Sigmoid colon (tissue), 4 donors: ENCODE results near the gene KIAA0232.

Experiments
- EP300 ChIP-seq, 4 donors: sonication (generic); formaldehyde crosslinking; IDR thresholded peaks; one replicate each; pipeline ENCODE4 v1.6.1; 2017; ENCODE audit warnings: antibody characterized with exemption in 4 of 4
- POLR2AphosphoS5 ChIP-seq, 4 donors: sonication (generic); formaldehyde crosslinking; IDR thresholded peaks; one replicate each; pipeline ENCODE4 v1.6.1; 2017; ENCODE audit warnings: antibody characterized with exemption in 4 of 4
- TF ChIP-seq, protein P1 (sequence below), 4 experiments: fragments of 450-650 bp in 3 of 4; fragments of 200-600 bp in 1 of 4; IDR thresholded peaks; one replicate each; pipeline ENCODE4 v1.5.1; 2016 to 2019; ENCODE audit warnings: antibody characterized with exemption in 4 of 4, mild to moderate bottlenecking in 3 of 4, moderate library complexity in 2 of 4

DNA sequence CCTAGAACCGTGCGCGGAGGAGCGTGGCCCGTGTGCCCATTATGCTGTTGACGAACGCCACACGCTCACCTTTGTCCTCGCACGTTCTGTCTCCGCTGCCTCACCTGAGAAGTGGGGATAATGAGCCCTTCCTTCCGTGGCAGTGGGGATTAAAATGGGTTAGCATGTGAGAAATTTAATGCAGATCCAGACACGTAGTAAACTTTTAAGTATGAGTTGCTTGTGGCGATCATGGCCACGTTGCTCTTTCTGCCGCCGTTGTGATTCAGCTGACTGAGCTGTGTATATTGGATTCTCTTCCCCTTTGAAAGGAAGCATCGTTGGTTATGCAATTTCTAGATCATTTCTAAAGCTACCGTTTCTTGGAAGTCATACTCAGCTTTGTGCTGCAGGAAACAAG, 143.6 kb downstream of the KIAA0232 start:
- TF ChIP-seq POLR2AphosphoS5 (IDR thresholded peaks at IDR 0.05) (peak in 1 of 4 donors; percentile 50), EP300 (IDR thresholded peaks at IDR 0.05) (no peak)
- TF ChIP-seq, protein P1, sequence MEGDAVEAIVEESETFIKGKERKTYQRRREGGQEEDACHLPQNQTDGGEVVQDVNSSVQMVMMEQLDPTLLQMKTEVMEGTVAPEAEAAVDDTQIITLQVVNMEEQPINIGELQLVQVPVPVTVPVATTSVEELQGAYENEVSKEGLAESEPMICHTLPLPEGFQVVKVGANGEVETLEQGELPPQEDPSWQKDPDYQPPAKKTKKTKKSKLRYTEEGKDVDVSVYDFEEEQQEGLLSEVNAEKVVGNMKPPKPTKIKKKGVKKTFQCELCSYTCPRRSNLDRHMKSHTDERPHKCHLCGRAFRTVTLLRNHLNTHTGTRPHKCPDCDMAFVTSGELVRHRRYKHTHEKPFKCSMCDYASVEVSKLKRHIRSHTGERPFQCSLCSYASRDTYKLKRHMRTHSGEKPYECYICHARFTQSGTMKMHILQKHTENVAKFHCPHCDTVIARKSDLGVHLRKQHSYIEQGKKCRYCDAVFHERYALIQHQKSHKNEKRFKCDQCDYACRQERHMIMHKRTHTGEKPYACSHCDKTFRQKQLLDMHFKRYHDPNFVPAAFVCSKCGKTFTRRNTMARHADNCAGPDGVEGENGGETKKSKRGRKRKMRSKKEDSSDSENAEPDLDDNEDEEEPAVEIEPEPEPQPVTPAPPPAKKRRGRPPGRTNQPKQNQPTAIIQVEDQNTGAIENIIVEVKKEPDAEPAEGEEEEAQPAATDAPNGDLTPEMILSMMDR (IDR thresholded peaks at IDR 0.05) = no peak
